ENCODE results near the gene TPST1. TPM values are rescaled to one million over a fixed set of nuclear protein-coding genes. Genes with fewer than 3 reads are reported as not detected.

The TPST1 gene
- total RNA-seq, 4 donors from 2014 or later: 21.0 to 97.0 (median 34.8) TPM

- H3K27ac ChIP-seq: no peak overlapping the region
- no peaks in the 10 kb centered on the region for H3K36me3 ChIP-seq
- no peaks in the 10 kb centered on the region for H3K27me3 ChIP-seq
- no peak for DNase-seq
- H3K9me3 ChIP-seq: no peaks in the 10 kb centered on the region
- TF ChIP-seq POLR2A (IDR thresholded peaks at IDR 0.05) (no peak), CTCF (IDR thresholded peaks at IDR 0.05) (no peak)
- intact Hi-C loops (cut with DNase I; ENCODE audit: low total_unique reads): no loop called here
- no peaks in the 10 kb centered on the region for H3K4me1 ChIP-seq
- no peak overlapping the region for H3K4me3 ChIP-seq
Measured at GRCh38 chr7:66310620-66311019, 105.5 kb downstream of the TPST1 start.

- H3K4me3 ChIP-seq: no peak overlapping the region
- no peak for TF ChIP-seq POLR2A (IDR thresholded peaks at IDR 0.05)
- TF ChIP-seq CTCF (IDR thresholded peaks at IDR 0.05): no peak
- no peaks in the 10 kb centered on the region for H3K9me3 ChIP-seq
- no peaks in the 10 kb centered on the region for H3K36me3 ChIP-seq
- intact Hi-C loops (cut with DNase I; ENCODE audit: low total_unique reads): no loop called here
- H3K27me3 ChIP-seq: no peaks in the 10 kb centered on the region
- H3K4me1 ChIP-seq: no peaks in the 10 kb centered on the region
- no peak overlapping the region for H3K27ac ChIP-seq
- no peak for DNase-seq
Measured at GRCh38 chr7:66313886-66314568, 108.9 kb downstream of the TPST1 start.

GRCh38 chr7:66315192-66315591 lies 110.1 kb downstream of the TPST1 start:
- DNase-seq: no peak
- Histone ChIP-seq H3K27ac (no peak overlapping the region), H3K4me3 (no peak overlapping the region), H3K27me3 (no peaks in the 10 kb centered on the region), H3K9me3 (no peaks in the 10 kb centered on the region), H3K36me3 (no peaks in the 10 kb centered on the region), H3K4me1 (no peaks in the 10 kb centered on the region)
- no peak for TF ChIP-seq CTCF (IDR thresholded peaks at IDR 0.05)
- no peak for TF ChIP-seq POLR2A (IDR thresholded peaks at IDR 0.05)
- intact Hi-C loops (cut with DNase I; ENCODE audit: low total_unique reads): no loop called here

GRCh38 chr7:66319407-66319979 lies 114.4 kb downstream of the TPST1 start:
- Histone ChIP-seq H3K27ac (no peak overlapping the region), H3K9me3 (no peaks in the 10 kb centered on the region), H3K36me3 (no peaks in the 10 kb centered on the region), H3K27me3 (no peaks in the 10 kb centered on the region), H3K4me1 (no peaks in the 10 kb centered on the region), H3K4me3 (no peak overlapping the region)
- intact Hi-C loops (cut with DNase I; ENCODE audit: low total_unique reads): no loop called here
- DNase-seq: no peak
- TF ChIP-seq POLR2A (IDR thresholded peaks at IDR 0.05): no peak
- no peak for TF ChIP-seq CTCF (IDR thresholded peaks at IDR 0.05)

GRCh38 chr7:66321283-66321682 lies 116.1 kb downstream of the TPST1 start:
- intact Hi-C loops (cut with DNase I; ENCODE audit: low total_unique reads): no loop called here
- Histone ChIP-seq H3K27me3 (no peaks in the 10 kb centered on the region), H3K4me3 (no peak overlapping the region), H3K27ac (no peak overlapping the region), H3K36me3 (no peaks in the 10 kb centered on the region), H3K4me1 (no peaks in the 10 kb centered on the region), H3K9me3 (no peaks in the 10 kb centered on the region)
- no peak for DNase-seq
- TF ChIP-seq CTCF (IDR thresholded peaks at IDR 0.05): no peak
- TF ChIP-seq POLR2A (IDR thresholded peaks at IDR 0.05): no peak
